Measurements from ENCODE around the gene GPATCH8.
A peak's percentile ranks its signal among the peaks of the same experiment; 100 is the strongest.

Gene GPATCH8

GRCh38 chr17:44362949-44363612 lies 140.1 kb downstream of the GPATCH8 start (continued):
- TF ChIP-seq, protein P1, sequence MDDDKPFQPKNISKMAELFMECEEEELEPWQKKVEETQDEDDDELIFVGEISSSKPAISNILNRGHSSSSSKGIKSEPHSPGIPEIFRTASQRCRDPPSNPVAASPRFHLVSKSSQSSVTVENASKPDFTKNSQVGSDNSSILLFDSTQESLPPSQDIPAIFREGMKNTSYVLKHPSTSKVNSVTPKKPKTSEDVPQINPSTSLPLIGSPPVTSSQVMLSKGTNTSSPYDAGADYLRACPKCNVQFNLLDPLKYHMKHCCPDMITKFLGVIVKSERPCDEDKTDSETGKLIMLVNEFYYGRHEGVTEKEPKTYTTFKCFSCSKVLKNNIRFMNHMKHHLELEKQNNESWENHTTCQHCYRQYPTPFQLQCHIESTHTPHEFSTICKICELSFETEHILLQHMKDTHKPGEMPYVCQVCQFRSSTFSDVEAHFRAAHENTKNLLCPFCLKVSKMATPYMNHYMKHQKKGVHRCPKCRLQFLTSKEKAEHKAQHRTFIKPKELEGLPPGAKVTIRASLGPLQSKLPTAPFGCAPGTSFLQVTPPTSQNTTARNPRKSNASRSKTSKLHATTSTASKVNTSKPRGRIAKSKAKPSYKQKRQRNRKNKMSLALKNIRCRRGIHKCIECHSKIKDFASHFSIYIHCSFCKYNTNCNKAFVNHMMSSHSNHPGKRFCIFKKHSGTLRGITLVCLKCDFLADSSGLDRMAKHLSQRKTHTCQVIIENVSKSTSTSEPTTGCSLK (tag by site-specific recombination; IDR thresholded peaks at IDR 0.05): no peak
- TF ChIP-seq ZBTB8A (tag by site-specific recombination; IDR thresholded peaks at IDR 0.05) (peak; percentile 68), ZNF404 (tag by site-specific recombination; IDR thresholded peaks at IDR 0.05) (no peak), ZNF121 (tag by site-specific recombination; IDR thresholded peaks at IDR 0.05) (no peak), SP3 (tag by site-specific recombination; IDR thresholded peaks at IDR 0.05) (peak; percentile 47; the same call in 1 of the 2 replicates), ZNF335 (tag by site-specific recombination; conservative IDR thresholded peaks at IDR 0.05) (peak; percentile 57; the same call in 1 of the 2 replicates), ZNF843 (tag by site-specific recombination; IDR thresholded peaks at IDR 0.05) (no peak), BCL11B (tag by site-specific recombination; IDR thresholded peaks at IDR 0.05; ENCODE audit: low read depth) (no peak), ZNF514 (tag by site-specific recombination; IDR thresholded peaks at IDR 0.05) (no peak), TCF7L2 (IDR thresholded peaks at IDR 0.05; ENCODE audit: borderline replicate concordance, low read depth, low read length) (no peak), ZNF521 (tag by site-specific recombination; IDR thresholded peaks at IDR 0.05) (no peak), ZNF292 (tag by site-specific recombination; IDR thresholded peaks at IDR 0.05; ENCODE audit: borderline replicate concordance, low read depth) (no peak), ATF2 (tag by site-specific recombination; IDR thresholded peaks at IDR 0.05; ENCODE audit: low read depth) (no peak), ZNF394 (tag by site-specific recombination; IDR thresholded peaks at IDR 0.05; ENCODE audit: borderline replicate concordance) (no peak), ZNF169 (tag by site-specific recombination; IDR thresholded peaks at IDR 0.05) (no peak), ZNF366 (tag by site-specific recombination; conservative IDR thresholded peaks at IDR 0.05) (no peak), SP2 (tag by site-specific recombination; IDR thresholded peaks at IDR 0.05) (peak; percentile 51; the same call in 1 of the 2 replicates), FEZF1 (tag by site-specific recombination; IDR thresholded peaks at IDR 0.05) (no peak), ZBTB17 (tag by site-specific recombination; IDR thresholded peaks at IDR 0.05) (no peak), YY2 (tag by site-specific recombination; IDR thresholded peaks at IDR 0.05) (no peak), ZNF449 (tag by site-specific recombination; IDR thresholded peaks at IDR 0.05) (no peak), ZEB2 (tag by site-specific recombination; IDR thresholded peaks at IDR 0.05) (peak; percentile 11; the same call in 1 of the 2 replicates), KLF1 (tag by site-specific recombination; IDR thresholded peaks at IDR 0.05) (peak; percentile 48), ZNF114 (tag by site-specific recombination; IDR thresholded peaks at IDR 0.05) (no peak), ZNF2 (tag by site-specific recombination; IDR thresholded peaks at IDR 0.05) (no peak), ZNF658 (tag by site-specific recombination; IDR thresholded peaks at IDR 0.05) (no peak), ZNF302 (tag by site-specific recombination; IDR thresholded peaks at IDR 0.05; ENCODE audit: low read depth) (no peak), ZNF416 (tag by site-specific recombination; IDR thresholded peaks at IDR 0.05) (no peak), GLIS2 (tag by site-specific recombination; IDR thresholded peaks at IDR 0.05) (peak; percentile 53)
- TF ChIP-seq, protein P2, sequence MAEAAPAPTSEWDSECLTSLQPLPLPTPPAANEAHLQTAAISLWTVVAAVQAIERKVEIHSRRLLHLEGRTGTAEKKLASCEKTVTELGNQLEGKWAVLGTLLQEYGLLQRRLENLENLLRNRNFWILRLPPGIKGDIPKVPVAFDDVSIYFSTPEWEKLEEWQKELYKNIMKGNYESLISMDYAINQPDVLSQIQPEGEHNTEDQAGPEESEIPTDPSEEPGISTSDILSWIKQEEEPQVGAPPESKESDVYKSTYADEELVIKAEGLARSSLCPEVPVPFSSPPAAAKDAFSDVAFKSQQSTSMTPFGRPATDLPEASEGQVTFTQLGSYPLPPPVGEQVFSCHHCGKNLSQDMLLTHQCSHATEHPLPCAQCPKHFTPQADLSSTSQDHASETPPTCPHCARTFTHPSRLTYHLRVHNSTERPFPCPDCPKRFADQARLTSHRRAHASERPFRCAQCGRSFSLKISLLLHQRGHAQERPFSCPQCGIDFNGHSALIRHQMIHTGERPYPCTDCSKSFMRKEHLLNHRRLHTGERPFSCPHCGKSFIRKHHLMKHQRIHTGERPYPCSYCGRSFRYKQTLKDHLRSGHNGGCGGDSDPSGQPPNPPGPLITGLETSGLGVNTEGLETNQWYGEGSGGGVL (tag by site-specific recombination; IDR thresholded peaks at IDR 0.05): peak; percentile 88
